ENCODE data around the gene CENPM. TPM values are rescaled to one million over a fixed set of nuclear protein-coding genes. Genes with fewer than 3 reads are reported as not detected.

Gene CENPM, protein sequence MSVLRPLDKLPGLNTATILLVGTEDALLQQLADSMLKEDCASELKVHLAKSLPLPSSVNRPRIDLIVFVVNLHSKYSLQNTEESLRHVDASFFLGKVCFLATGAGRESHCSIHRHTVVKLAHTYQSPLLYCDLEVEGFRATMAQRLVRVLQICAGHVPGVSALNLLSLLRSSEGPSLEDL
- total RNA-seq (1 to 10 TPM in 4 of 7 donors, under 1 TPM in 1, not detected in 2; 0.25 to 8.0 (median 1.8) TPM), polyA plus RNA-seq (1 to 10 TPM in 1 of 2 donors, not detected in 1; 1.0 TPM)
- long read RNA-seq, donor 1 = 0 reads
- long read RNA-seq, donor 2, transcript CENPM-203 (5 exons, 1,002 nt) = minor isoform, 5 of 15 reads
- long read RNA-seq, donor 2, transcript CENPM-201 (6 exons, 966 nt) = major isoform, 9 of 15 reads
- long read RNA-seq, donor 2, partial matches to known transcripts = 0 of 15 reads
- long read RNA-seq, donor 2, other reads (novel, unspliced or antisense) = 0 of 15 reads
- long read RNA-seq, donor 3, partial matches to known transcripts = 0 of 2 reads
- long read RNA-seq, donor 3, other reads (novel, unspliced or antisense) = 0 of 2 reads

DNA sequence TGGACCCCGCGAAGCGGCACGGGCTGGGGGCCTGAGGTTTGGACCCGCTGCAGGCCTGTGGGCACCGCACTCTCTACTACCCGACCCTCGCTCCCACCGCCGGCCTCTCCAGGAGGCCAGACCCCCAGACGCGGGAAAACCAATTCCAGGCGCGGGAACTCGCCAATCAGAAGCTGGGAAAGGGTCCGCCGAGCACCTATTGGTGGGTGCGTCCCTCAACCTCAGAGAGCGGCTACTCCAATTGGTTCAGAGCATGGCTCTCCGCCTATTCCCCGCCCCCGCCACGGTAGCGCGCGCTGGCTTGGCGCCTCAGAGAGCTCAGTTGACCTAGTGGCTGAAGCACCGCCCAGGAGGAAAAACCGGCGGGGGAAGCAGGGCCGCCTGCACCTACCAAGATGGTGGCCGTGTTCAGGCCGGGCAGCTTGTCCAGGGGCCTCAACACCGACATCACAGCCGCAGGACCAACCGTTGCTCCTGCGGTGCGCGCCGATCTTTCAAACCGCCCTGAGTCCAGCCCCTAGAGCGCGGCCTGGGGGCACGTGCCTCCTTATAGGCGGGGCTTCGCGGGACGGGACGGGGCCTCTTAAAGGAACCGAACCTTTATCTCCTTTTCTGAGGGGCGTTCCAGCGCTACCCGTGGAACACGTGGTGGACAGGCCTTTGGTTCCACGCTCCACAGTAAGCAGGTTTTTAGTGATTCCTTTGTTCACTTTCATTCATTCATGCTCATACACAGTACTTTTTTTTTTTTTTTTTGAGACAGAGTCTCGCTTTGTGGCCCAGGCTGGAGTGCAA, at the start of gene CENPM:
Gene CENPM (minus strand): TSS at position 524 of the 795 bp plus-strand sequence. CDS start 76 bp downstream, at position 448.
- H3K4me1 ChIP-seq (ENCODE audit: insufficient read depth) = peaks cover 4% of the 10 kb centered on the region
- no peak within 1 kb of the TSS for H3K27ac ChIP-seq
- DNase-seq = peak; percentile 84 to 93 (median 89)
- no peaks in the 10 kb centered on the region for H3K36me3 ChIP-seq
- intact Hi-C loops (cut with DNase I) = loop anchor here in 2 of 4 donors (10.0 kb wide), 1 partner anchor 122 kb away; no protein-coding TSS in a partner anchor
- WGBS, 3 donors = 1 to 2% (median 2%) methylated on average over 50 to 56 of the region's 56 CpGs
- TF ChIP-seq EP300 (IDR thresholded peaks at IDR 0.05) = no peak
- TF ChIP-seq, protein P1, sequence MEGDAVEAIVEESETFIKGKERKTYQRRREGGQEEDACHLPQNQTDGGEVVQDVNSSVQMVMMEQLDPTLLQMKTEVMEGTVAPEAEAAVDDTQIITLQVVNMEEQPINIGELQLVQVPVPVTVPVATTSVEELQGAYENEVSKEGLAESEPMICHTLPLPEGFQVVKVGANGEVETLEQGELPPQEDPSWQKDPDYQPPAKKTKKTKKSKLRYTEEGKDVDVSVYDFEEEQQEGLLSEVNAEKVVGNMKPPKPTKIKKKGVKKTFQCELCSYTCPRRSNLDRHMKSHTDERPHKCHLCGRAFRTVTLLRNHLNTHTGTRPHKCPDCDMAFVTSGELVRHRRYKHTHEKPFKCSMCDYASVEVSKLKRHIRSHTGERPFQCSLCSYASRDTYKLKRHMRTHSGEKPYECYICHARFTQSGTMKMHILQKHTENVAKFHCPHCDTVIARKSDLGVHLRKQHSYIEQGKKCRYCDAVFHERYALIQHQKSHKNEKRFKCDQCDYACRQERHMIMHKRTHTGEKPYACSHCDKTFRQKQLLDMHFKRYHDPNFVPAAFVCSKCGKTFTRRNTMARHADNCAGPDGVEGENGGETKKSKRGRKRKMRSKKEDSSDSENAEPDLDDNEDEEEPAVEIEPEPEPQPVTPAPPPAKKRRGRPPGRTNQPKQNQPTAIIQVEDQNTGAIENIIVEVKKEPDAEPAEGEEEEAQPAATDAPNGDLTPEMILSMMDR (IDR thresholded peaks at IDR 0.05) = no peak
- TF ChIP-seq POLR2A (IDR thresholded peaks at IDR 0.05) = no peak
- H3K27me3 ChIP-seq = no peaks in the 10 kb centered on the region
- H3K4me3 ChIP-seq = peak within 1 kb of the TSS; percentile 76
- H3K9me3 ChIP-seq = no peaks in the 10 kb centered on the region

DNA sequence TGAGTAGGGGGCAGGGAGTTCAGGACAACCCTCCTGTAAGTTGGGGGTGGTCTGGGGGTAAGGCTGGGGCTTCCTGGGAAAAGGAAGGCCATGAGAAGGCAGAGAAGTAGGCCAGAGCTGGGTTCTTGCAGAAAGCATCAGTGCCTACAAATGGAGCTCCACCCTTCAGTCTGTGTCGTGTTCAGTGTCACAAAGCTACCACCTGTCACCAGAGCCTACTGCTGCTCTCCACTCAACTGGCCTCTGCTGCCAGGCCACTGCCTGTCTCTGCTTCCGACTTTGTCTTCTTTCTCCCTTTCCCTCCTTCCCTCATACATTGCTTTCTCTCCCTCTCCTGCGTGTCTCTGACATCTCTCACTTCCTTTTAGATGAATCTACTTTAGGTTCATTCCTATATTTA, 48.3 kb upstream of the CENPM start:
- no peaks in the 10 kb centered on the region for H3K9me3 ChIP-seq
- H3K27me3 ChIP-seq = no peaks in the 10 kb centered on the region
- peaks cover 6% of the 10 kb centered on the region for H3K4me1 ChIP-seq (ENCODE audit: insufficient read depth)
- intact Hi-C loops (cut with DNase I) = no loop called here
- 72 to 83% (median 75%) methylated on average over 3 of the region's 3 CpGs for WGBS, 3 donors
- no peak overlapping the region for H3K4me3 ChIP-seq
- no peak for DNase-seq
- H3K27ac ChIP-seq = no peak overlapping the region
- H3K36me3 ChIP-seq = no peaks in the 10 kb centered on the region
- TF ChIP-seq, protein P1 (IDR thresholded peaks at IDR 0.05) = no peak
- no peak for TF ChIP-seq EP300 (IDR thresholded peaks at IDR 0.05)
- no peak for TF ChIP-seq POLR2A (IDR thresholded peaks at IDR 0.05)

DNA sequence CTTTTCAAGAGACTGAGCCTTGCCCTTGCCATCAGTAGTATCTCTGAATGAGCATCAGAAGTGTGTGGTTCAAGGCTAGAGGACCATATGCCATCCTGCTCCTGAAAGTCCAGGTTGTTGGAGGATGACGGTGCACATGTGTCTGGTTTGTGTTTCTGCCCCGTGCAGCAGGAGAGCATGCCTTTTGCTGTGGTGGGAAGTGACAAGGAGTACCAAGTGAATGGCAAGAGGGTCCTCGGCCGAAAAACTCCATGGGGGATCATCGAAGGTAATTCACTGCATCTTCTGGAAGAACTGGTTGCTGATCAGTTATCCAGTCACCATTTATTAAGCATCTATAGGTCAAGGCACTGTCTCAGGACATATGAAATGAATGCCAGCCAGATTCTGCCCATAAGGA, 45.5 kb upstream of the CENPM start:
- TF ChIP-seq EP300 (IDR thresholded peaks at IDR 0.05) (no peak), POLR2A (IDR thresholded peaks at IDR 0.05) (no peak)
- TF ChIP-seq, protein P1 (IDR thresholded peaks at IDR 0.05) = no peak
- Histone ChIP-seq H3K27ac (no peak overlapping the region), H3K27me3 (no peaks in the 10 kb centered on the region), H3K4me1 (ENCODE audit: insufficient read depth) (no peaks in the 10 kb centered on the region), H3K36me3 (no peaks in the 10 kb centered on the region), H3K4me3 (no peak overlapping the region), H3K9me3 (no peaks in the 10 kb centered on the region)
- 89 to 91% (median 91%) methylated on average over 5 of the region's 5 CpGs for WGBS, 3 donors
- intact Hi-C loops (cut with DNase I) = no loop called here
- no peak for DNase-seq

DNA sequence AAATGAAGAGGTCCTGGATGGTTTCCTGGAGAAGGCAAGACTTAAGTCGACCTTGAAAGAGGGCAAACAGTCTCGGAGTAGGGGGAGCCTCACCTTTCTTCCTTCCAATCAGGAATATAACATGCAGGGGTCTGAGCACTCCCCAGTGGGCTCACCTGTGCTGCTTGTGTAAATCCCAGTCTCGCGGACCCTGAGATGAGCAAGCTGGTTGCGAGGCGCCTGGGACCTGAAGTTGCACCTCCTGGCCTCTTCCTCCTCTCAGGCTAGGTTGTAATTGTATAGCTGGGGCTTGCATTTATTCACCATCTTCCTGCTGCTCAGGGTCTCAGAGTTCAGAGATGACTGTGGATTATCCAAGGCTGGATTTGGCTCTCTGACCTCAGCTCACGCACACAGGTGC, 44.2 kb upstream of the CENPM start:
- WGBS, 3 donors = 80 to 96% (median 86%) methylated on average over 7 of the region's 7 CpGs
- TF ChIP-seq, protein P1 (IDR thresholded peaks at IDR 0.05) = no peak
- TF ChIP-seq EP300 (IDR thresholded peaks at IDR 0.05) (no peak), POLR2A (IDR thresholded peaks at IDR 0.05) (no peak)
- no peaks in the 10 kb centered on the region for H3K4me1 ChIP-seq (ENCODE audit: insufficient read depth)
- no peak overlapping the region for H3K27ac ChIP-seq
- intact Hi-C loops (cut with DNase I) = no loop called here
- H3K27me3 ChIP-seq = no peaks in the 10 kb centered on the region
- H3K4me3 ChIP-seq = no peak overlapping the region
- no peaks in the 10 kb centered on the region for H3K36me3 ChIP-seq
- no peak for DNase-seq
- no peaks in the 10 kb centered on the region for H3K9me3 ChIP-seq
